AG04450 (cell line): ENCODE data around the gene SLC37A1. TPM values are rescaled to one million over a fixed set of nuclear protein-coding genes. Genes with fewer than 3 reads are reported as not detected.
"Not testable (repeated sequence)": the region's sequence is repeated elsewhere in the genome, so short reads cannot be mapped to it uniquely, and the experiment has no call there.

Experiments
- CTCF ChIA-PET: fragments of 300-600, 350-600 bp; formaldehyde crosslinking; extraction: SDS; loops from one replicate; lab custom pipeline; 2022; ENCODE audit warnings: antibody characterized with exemption, inconsistent platforms; lab: Charles Lee
- POLR2A ChIA-PET: fragments of 350-600 bp; formaldehyde crosslinking; extraction: SDS; loops from one replicate; lab custom pipeline; 2021; ENCODE audit warnings: antibody characterized with exemption, inconsistent platforms; lab: Yijun Ruan, JAX
- DNase-seq: peaks from one replicate; pipeline ENCODE4 v3.0.0-alpha.2; 2011; ENCODE audit warnings: low read depth, low spot score
- H3K27ac ChIP-seq: one replicate; pipeline ENCODE4 v1.5.1; 2012; ENCODE audit warnings: low read depth, low read length, control low read depth
- H3K27me3 ChIP-seq: one replicate; pipeline ENCODE4 v1.6.0; 2012; ENCODE audit warnings: low read length; ENCODE audit not compliant: control insufficient read depth, insufficient read depth
- H3K4me3 ChIP-seq: 2 replicates; pipeline ENCODE4 v1.5.1; 2011; ENCODE audit warnings: mild to moderate bottlenecking, low read depth, low read length, control low read depth
- H3K9me3 ChIP-seq: 2 replicates; pipeline ENCODE4 v1.5.1; 2012; ENCODE audit warnings: low read length; ENCODE audit not compliant: control insufficient read depth, insufficient read depth
- polyA plus RNA-seq: library from polyadenylated mRNA; depleted of rRNA; stranded (reverse); fragments of >200 nt; gene quantifications from 2 replicates; pipeline ENCODE4 v1.2.3, GENCODE V29; 2011
- TF ChIP-seq, protein P1 (sequence below): IDR thresholded peaks from 2 replicates; pipeline ENCODE4 v1.5.1; 2011; ENCODE audit warnings: low read depth, low read length, control low read depth, inconsistent platforms

Gene SLC37A1
- polyA plus RNA-seq, 1 experiment = 0.05 TPM

GRCh38 chr21:42466700-42467099 lies 47.0 kb upstream of the SLC37A1 start:
- no peak overlapping the region for H3K4me3 ChIP-seq
- no peaks in the 10 kb centered on the region for H3K9me3 ChIP-seq
- ChIA-PET POLR2A (no interaction called here), CTCF (no interaction called here)
- DNase-seq = no peak
- TF ChIP-seq, protein P1, sequence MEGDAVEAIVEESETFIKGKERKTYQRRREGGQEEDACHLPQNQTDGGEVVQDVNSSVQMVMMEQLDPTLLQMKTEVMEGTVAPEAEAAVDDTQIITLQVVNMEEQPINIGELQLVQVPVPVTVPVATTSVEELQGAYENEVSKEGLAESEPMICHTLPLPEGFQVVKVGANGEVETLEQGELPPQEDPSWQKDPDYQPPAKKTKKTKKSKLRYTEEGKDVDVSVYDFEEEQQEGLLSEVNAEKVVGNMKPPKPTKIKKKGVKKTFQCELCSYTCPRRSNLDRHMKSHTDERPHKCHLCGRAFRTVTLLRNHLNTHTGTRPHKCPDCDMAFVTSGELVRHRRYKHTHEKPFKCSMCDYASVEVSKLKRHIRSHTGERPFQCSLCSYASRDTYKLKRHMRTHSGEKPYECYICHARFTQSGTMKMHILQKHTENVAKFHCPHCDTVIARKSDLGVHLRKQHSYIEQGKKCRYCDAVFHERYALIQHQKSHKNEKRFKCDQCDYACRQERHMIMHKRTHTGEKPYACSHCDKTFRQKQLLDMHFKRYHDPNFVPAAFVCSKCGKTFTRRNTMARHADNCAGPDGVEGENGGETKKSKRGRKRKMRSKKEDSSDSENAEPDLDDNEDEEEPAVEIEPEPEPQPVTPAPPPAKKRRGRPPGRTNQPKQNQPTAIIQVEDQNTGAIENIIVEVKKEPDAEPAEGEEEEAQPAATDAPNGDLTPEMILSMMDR = no peak
- peaks cover under 1% of the 10 kb centered on the region for H3K27me3 ChIP-seq
- H3K27ac ChIP-seq = no peak overlapping the region

DNA sequence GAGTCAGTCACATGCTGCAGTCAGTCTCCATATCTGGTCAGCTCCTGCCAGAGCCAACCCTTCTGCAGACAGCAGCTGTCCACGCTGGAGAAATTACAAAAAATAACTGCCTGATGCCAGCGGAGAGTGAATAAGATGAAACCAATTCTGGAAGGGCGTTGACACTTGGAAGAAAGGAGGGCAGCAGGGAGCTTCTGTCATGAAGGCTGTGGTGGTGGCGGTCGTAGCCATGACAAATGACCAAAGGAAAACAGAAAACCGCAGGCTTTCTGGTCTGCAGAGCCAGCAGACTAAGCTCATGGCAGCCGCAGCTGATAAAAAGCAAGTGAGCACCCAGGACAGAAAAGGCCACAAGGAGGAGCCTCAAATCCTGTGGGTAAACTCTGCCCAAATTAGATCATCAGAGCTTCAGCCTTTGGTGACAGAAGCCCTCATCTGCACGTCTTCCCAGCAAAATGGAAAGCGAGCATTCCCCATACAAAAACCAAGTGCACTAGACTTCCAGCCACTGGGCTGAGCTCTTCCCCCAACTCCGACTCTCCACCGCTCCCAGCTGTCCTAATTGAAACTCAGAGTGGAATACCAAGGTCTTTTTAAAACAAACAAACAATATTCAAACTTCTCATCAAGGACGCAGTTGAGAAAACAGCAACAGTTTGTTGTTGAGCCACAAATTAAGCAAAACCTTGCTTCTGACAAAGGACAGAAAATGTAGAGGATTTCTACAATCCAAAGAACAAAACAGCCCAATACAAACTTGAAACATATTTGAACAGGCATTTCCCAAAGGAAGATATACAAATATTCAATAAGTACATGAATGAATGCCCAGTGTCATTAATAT lies 46.3 kb upstream of the SLC37A1 start:
- TF ChIP-seq, protein P1 = no peak
- CTCF ChIA-PET = interaction anchor here (0.6 kb wide), 1 partner anchor 15 kb away, joined by 3 read pairs; no protein-coding TSS in a partner anchor
- Histone ChIP-seq H3K9me3 (no peaks in the 10 kb centered on the region), H3K27me3 (peaks cover 3% of the 10 kb centered on the region), H3K27ac (no peak overlapping the region), H3K4me3 (no peak overlapping the region)
- no peak for DNase-seq
- POLR2A ChIA-PET = no interaction called here

GRCh38 chr21:42468491-42469131 lies 45.0 kb upstream of the SLC37A1 start:
- CTCF ChIA-PET = no interaction called here
- Histone ChIP-seq H3K27me3 (peaks cover 3% of the 10 kb centered on the region), H3K4me3 (no peak overlapping the region), H3K27ac (no peak overlapping the region), H3K9me3 (no peaks in the 10 kb centered on the region)
- POLR2A ChIA-PET = no interaction called here
- TF ChIP-seq, protein P1 = no peak
- no peak for DNase-seq

GRCh38 chr21:42469272-42469671 lies 44.4 kb upstream of the SLC37A1 start:
- TF ChIP-seq, protein P1 = no peak
- ChIA-PET POLR2A (no interaction called here), CTCF (no interaction called here)
- Histone ChIP-seq H3K4me3 (no peak overlapping the region), H3K27me3 (peaks cover 3% of the 10 kb centered on the region), H3K9me3 (no peaks in the 10 kb centered on the region), H3K27ac (no peak overlapping the region)
- no peak for DNase-seq

DNA sequence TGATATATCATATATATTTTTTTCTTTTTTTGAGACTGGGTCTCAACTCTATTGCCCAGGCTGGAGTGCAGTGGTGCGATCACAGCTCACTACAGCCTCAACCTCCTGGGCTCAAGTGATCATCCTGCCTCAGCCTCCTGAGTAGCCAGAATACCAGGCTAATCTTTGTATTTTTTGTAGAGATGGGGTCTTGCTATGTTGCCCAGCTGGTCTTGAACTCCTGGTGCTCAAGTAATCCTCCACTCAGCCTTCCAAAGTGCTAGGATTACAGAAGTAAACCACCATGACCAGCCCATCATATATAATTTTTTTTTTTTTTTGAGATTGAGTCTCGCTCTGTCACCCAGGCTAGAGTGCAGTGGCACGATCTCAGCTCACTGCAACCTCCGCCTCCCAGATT lies 43.9 kb upstream of the SLC37A1 start:
- H3K9me3 ChIP-seq, DNase-seq, H3K27me3 ChIP-seq, H3K4me3 ChIP-seq, CTCF ChIA-PET, POLR2A ChIA-PET, H3K27ac ChIP-seq: not testable (repeated sequence)
